Measurements from ENCODE around the gene GALNT18.
"Not testable (repeated sequence)": the region's sequence is repeated elsewhere in the genome, so short reads cannot be mapped to it uniquely, and the experiment has no call there.

The GALNT18 gene

DNA sequence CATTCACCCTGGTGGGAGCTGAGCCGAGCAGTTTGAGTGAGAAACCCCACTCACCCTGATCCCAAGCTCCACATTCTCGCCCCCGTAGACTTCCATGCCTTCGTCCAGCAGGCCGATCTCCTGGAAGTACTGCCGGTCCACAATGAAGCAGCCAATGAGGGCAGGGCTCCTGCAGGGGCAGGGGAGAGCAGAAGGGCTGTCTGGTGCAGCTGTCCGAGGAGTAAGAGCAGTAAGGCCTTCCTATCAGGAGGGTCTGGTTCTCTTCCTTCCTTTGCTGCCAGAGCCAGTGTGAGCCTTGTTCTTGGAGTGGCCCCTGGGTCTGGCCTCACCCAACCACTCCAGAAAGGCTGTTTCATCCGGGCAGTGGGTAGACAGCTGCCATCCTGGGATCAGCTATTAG lies 249.3 kb downstream of the GALNT18 start:
- TF ChIP-seq, protein P1, sequence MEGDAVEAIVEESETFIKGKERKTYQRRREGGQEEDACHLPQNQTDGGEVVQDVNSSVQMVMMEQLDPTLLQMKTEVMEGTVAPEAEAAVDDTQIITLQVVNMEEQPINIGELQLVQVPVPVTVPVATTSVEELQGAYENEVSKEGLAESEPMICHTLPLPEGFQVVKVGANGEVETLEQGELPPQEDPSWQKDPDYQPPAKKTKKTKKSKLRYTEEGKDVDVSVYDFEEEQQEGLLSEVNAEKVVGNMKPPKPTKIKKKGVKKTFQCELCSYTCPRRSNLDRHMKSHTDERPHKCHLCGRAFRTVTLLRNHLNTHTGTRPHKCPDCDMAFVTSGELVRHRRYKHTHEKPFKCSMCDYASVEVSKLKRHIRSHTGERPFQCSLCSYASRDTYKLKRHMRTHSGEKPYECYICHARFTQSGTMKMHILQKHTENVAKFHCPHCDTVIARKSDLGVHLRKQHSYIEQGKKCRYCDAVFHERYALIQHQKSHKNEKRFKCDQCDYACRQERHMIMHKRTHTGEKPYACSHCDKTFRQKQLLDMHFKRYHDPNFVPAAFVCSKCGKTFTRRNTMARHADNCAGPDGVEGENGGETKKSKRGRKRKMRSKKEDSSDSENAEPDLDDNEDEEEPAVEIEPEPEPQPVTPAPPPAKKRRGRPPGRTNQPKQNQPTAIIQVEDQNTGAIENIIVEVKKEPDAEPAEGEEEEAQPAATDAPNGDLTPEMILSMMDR (IDR thresholded peaks at IDR 0.05; ENCODE audit: low read depth, low read length, missing control alignments): no peak
- no peak overlapping the region for H3K4me3 ChIP-seq (replicated peaks; ENCODE audit: low read depth, low read length)
- no peak for DNase-seq (ENCODE audit: extremely low read depth, low read depth)

DNA sequence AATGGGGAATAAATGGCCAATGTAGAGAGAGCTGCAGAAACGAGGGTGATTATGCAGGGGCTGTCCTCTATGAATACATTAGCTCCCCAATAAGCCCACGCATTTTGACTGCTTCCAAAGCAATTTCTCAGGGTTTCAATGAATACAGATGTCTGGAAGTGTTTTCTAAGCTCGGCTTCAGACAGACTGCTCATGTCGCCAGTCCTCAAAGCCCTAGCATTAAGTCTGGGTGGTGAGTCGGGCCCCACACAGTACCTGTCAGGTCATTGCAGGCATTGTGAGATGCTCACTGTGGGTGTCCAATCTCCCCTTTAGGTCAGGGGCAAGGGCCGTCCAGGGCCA lies 250.9 kb downstream of the GALNT18 start:
- no peak for DNase-seq (ENCODE audit: extremely low read depth, low read depth)
- no peak overlapping the region for H3K4me3 ChIP-seq (replicated peaks; ENCODE audit: low read depth, low read length)
- TF ChIP-seq, protein P1 (IDR thresholded peaks at IDR 0.05; ENCODE audit: low read depth, low read length, missing control alignments): no peak

DNA sequence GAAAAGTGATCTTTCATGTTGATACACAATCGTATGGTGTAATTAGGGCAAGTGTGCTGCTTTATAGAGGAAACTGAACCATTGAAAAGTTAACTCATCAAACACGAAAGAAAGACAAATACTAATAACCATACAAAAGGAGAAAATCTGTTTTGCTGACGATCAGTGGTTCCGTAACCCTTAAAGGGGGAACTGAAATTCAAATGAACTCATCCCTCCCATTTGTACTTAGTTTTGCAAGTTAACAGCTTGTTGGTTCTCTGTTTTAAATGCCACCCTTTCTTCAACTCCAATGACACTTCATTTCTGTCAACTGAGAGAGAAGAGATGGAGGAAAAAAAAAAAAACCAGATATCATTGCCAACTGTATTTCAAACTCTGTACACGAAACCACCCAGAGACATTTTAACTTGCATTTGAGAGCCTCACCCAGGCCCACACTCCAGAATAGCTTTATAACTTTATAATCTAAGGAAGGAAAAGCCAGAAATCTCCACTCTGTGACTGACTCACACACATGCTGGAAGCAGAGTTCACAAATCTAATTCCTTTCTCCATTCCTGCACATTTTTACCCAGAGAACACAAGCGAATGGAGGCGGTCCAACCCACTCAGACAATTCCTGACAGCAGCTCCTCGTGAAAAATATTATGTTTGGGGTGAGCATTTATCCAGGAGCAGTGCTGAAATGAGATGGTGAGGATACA lies 251.4 kb downstream of the GALNT18 start:
- TF ChIP-seq, protein P1 (IDR thresholded peaks at IDR 0.05; ENCODE audit: low read depth, low read length, missing control alignments): no peak
- no peak for DNase-seq (ENCODE audit: extremely low read depth, low read depth)
- no peak overlapping the region for H3K4me3 ChIP-seq (replicated peaks; ENCODE audit: low read depth, low read length)

DNA sequence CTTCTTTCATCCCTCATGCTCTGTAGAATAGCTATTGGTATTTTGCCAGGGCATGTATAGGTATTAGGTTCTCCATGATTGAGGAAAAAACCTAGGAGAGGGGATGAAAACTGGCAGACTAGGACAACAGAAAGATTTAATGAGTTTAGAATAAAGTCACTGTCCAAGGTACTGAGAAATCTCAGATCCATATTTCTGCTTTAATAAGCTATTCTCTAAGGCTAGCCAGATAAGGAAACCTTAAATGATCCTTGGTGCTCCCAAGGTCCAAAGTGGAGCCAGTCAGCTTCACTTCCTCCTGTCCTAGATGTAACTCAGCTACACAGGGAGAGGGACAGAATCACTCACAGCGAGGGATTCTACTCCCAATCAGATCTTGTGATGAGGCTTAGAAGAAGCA lies 255.0 kb downstream of the GALNT18 start:
- TF ChIP-seq, protein P1 (IDR thresholded peaks at IDR 0.05; ENCODE audit: low read depth, low read length, missing control alignments): no peak
- no peak overlapping the region for H3K4me3 ChIP-seq (replicated peaks; ENCODE audit: low read depth, low read length)
- no peak for DNase-seq (ENCODE audit: extremely low read depth, low read depth)

DNA sequence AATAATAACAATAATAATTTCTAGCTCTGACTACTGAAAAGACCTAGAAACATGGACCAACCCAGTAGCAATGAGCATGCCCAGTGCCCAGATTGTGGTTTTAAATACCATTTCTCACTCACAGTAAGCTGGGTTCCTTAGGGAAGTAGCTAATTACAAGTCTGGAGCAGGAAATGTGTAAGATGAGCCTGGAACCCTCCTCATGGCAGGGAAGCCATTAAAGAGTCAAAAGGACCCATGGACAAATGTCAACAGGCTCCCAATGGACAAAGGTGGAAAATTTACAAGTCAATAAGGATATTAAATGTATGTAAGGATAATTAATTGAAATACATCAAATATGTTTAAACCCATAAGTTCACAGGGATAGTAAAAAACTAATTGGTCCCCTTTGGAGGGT lies 258.1 kb downstream of the GALNT18 start:
- no peak overlapping the region for H3K4me3 ChIP-seq (replicated peaks; ENCODE audit: low read depth, low read length)
- no peak for DNase-seq (ENCODE audit: extremely low read depth, low read depth)
- TF ChIP-seq, protein P1 (IDR thresholded peaks at IDR 0.05; ENCODE audit: low read depth, low read length, missing control alignments): no peak

DNA sequence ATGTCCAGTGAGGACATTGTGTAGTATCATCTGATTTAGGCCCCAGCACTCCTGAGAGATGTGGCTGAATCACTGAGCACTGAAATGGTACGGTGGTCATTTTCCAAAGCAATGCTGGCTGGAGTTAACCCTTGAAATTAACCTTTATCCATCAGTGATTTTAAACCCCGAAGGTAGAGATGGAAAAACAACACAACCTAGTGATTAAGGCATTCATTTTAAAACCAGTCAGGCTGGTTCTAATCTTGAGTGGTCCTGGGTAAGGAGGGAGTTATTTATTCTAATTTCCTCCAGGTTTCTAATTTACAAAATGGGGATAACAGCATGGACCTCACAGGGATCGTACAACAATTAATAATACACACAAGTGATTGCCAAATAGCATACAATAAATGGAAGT lies 262.2 kb downstream of the GALNT18 start:
- TF ChIP-seq, protein P1 (IDR thresholded peaks at IDR 0.05; ENCODE audit: low read depth, low read length, missing control alignments): no peak
- DNase-seq (ENCODE audit: extremely low read depth, low read depth): no peak
- H3K4me3 ChIP-seq (replicated peaks; ENCODE audit: low read depth, low read length): no peak overlapping the region

DNA sequence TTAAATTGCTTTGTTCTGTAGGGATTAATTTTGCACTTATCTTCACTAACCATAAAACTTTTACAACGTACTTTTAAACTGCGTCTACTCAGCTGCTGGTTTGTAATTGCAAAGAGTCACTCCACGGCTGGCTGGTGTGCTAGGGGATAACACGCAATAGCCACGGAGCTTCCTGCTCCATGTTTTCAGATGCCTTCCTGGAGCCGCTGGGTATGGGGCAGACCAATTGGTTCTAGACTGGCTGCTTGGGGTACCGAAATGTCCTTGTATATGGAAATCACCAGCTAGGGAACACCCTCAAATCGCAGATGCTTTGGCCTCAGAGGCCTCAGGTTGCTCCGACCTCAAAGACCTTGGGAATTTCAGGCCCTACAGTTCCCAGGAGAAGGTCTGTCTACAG lies 265.0 kb downstream of the GALNT18 start:
- H3K4me3 ChIP-seq (replicated peaks; ENCODE audit: low read depth, low read length): no peak overlapping the region
- DNase-seq (ENCODE audit: extremely low read depth, low read depth): no peak
- TF ChIP-seq, protein P1 (IDR thresholded peaks at IDR 0.05; ENCODE audit: low read depth, low read length, missing control alignments): no peak

DNA sequence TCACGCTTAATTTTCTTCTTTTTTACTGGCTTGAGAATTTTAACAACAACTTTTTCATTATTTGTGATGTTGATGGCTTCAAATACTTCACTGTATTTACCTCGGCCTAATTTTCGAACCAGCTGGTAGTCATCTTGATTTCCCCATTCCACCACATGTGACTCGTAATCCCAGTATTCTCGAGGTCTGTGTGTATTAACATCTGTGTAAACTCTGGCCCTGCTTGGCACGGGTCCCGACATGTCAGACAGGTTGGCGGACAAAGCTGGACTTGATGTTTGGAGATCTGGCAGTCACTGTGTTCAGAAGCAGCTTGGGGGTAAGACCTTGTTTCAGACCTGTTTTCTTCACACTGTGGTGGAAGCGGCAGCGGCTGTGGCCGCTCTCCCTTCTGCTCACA lies 268.9 kb downstream of the GALNT18 start, which contains the start of gene CSNK2A3:
TSS of gene CSNK2A3 (minus strand) at position 373 of the 400 bp plus-strand sequence. CDS start at position 242, 131 bp downstream.
- not testable (repeated sequence) for DNase-seq (ENCODE audit: extremely low read depth, low read depth); H3K4me3 ChIP-seq (replicated peaks; ENCODE audit: low read depth, low read length)

DNA sequence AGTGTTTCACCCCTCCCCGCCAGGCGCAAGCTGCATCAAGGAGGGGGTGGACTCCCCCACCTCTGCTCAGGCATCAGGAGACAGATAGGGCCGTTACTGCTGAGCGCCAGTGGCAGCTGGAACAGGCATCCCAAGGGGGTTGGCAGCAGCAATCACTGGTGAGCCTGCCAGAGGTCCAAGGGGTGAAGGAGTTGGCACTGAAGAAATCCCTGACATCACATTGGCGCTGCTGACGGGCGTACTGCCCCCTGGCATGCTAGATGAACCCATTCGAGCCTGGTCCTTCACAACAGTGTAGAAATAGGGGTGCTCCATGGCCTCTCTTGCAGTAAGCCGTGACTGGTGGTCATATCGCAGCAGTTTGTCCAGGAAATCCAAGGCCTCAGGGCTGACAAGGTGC lies 270.0 kb downstream of the GALNT18 start:
- not testable (repeated sequence) for H3K4me3 ChIP-seq (replicated peaks; ENCODE audit: low read depth, low read length); DNase-seq (ENCODE audit: extremely low read depth, low read depth)

All from HFF-Myc (cell line).